Heart right ventricle (tissue), 16 donors: ENCODE results near the gene GSS. TPM values are rescaled to one million over a fixed set of nuclear protein-coding genes. Genes with fewer than 3 reads are reported as not detected.

Experiments used
- ATAC-seq, 8 donors: fragments of 200-7000 bp; cut with Tn5 transposase; one replicate each; pipeline ENCODE4 v1.9.1; 2020; ENCODE audit warnings: mild to moderate bottlenecking in 8 of 8, moderate library complexity in 8 of 8, moderate number of reproducible peaks in 1 of 8
- DNase-seq, 2 donors: peaks; one replicate each; pipeline ENCODE4 v3.0.0-alpha.2; 2020
- H3K27ac ChIP-seq, 10 donors: fragments of 200-600 bp; sonication (generic) in 2 of 10; one replicate each; pipeline versions ENCODE4 v1.5.0 to v1.8.0; 2020 to 2022; ENCODE audit warnings: mild to moderate bottlenecking in 3 of 10
- H3K27me3 ChIP-seq, 7 donors: fragments of 200-600 bp; one replicate each; pipeline ENCODE4 v1.8.0; 2021 to 2022; ENCODE audit warnings: mild to moderate bottlenecking in 2 of 7
- H3K36me3 ChIP-seq, 9 donors: fragments of 200-600 bp; sonication (generic) in 1 of 9; one replicate each; pipeline versions ENCODE4 v1.5.0 to v1.8.0; 2020 to 2022; ENCODE audit warnings: mild to moderate bottlenecking in 2 of 9
- H3K4me1 ChIP-seq, 9 donors: fragments of 200-600 bp; sonication (generic) in 1 of 9; one replicate each; pipeline versions ENCODE4 v1.5.0 to v1.8.0; 2020 to 2022; ENCODE audit warnings: mild to moderate bottlenecking in 4 of 9
- H3K4me3 ChIP-seq, 10 donors: fragments of 200-600 bp; sonication (generic) in 2 of 10; one replicate each; pipeline versions ENCODE4 v1.5.0 to v1.8.0; 2020 to 2022; ENCODE audit warnings: mild to moderate bottlenecking in 7 of 10, moderate library complexity in 2 of 10
- H3K9me3 ChIP-seq, 11 donors: fragments of 200-600 bp in 10 of 11; sonication (generic) in 2 of 11; one replicate each; pipeline versions ENCODE4 v1.5.0 to v1.8.0; 2013 to 2022; ENCODE audit warnings: mild to moderate bottlenecking in 2 of 11, control low read depth in 1 of 11, moderate library complexity in 1 of 11
- CTCF ChIP-seq, 9 donors: fragments of 200-600 bp; sonication (generic) in 2 of 9; IDR thresholded peaks; one replicate each; pipeline versions ENCODE4 v1.5.0 to v1.8.0; 2021 to 2022; ENCODE audit warnings: antibody characterized with exemption in 9 of 9, mild to moderate bottlenecking in 5 of 9, moderate library complexity in 1 of 9
- WGBS, 2 donors: extraction: QIAGEN DNeasy Blood & Tissue Kit; methylation state at CpG; one replicate each; pipeline ENCODE4 v1.1.7; 2013; ENCODE audit warnings: inconsistent platforms in 1 of 2; 5-methylcytosine and 5-hydroxymethylcytosine counted together
- intact Hi-C, 10 donors: fragments of 100-400 bp; cut with DNase I; formaldehyde crosslinking; loops; one replicate each; pipeline versions ENCODE4 v1.11.1 to v1.14.2; 2022
- polyA plus RNA-seq, 2 donors: library from polyadenylated mRNA; stranded (reverse); fragments of 200-250 nt; gene quantifications; one replicate each; pipeline ENCODE4 v1.2.3, GENCODE V29; 2013
- total RNA-seq, 10 donors: library from RNA; stranded (reverse); fragmentation: NEBNext Ultra II Directional in 3 of 10; extraction: Animal tissue kit (Norgen Biotek cat#: 25700) in 3 of 10; gene quantifications; one replicate each; pipeline versions ENCODE4 v1.2.1 to v1.2.4, GENCODE V29; 2021 to 2023
- donor health status: Arrhythmogenic right ventricular cardiomyopathy.
- donor health status: ischemic (EF 13 %, LVEDD 7.1; RV severe dilation, severe dysfunction).
- donor health status: healthy with polysubstance abuse.
- donor health status: DM: no; HTN: yes; CAD: no.
- donor health status: DM: no; HTN: no; CAD: no.
- donor health status: ischemic (EF 25% LVEDD 6.9; RV normal size, moderate dysfunction).
- donor health status: ischemic (EF 25% LVEDD 5.7; RV mildly dilated, moderate dysfunction).
- donor health status: healthy.
- donor health status: DM: yes; HTN: yes; CAD: no.
- donor health status: Ischemic cardiomyopathy.
- donor health status: ischemic (EF 35%, LVEDD 5.7; RV mildly dilated, moderate dysfunction).
- donor health status: nonischemic (EF 11% LVEDD 7.7; RV severe dilation, severe dysfunction).
- donor health status: DM: yes; HTN: yes; CAD: no.
- donor health status: PGD.
- donor health status: ischemic (EF 29% LVEDD 5.4; RV normal size, mild dysfunction).
- donor health status: nonischemic (EF 23%, LVEDD 6.1; RV moderate dilation, normal function).

The GSS gene
- total and polyA plus RNA-seq, 12 donors: 20.0 to 60.4 (median 25.9) TPM

GRCh38 chr20:34891166-34892062 lies 64.2 kb downstream of the GSS start:
- Histone ChIP-seq H3K9me3 (no peaks in the 10 kb centered on the region), H3K27ac (peak overlapping the region in 2 of 10 donors; percentile 49 to 75), H3K4me1 (peaks cover 0 to 49% (median 22%) of the 10 kb centered on the region in 9 donors), H3K27me3 (no peaks in the 10 kb centered on the region), H3K36me3 (peaks cover 0 to 4% (median 0%) of the 10 kb centered on the region in 9 donors), H3K4me3 (no peak overlapping the region)
- intact Hi-C loops: no loop called here
- DNase-seq (no peak), ATAC-seq (no peak)
- TF ChIP-seq CTCF (IDR thresholded peaks at IDR 0.05): no peak
- 82 to 83% methylated on average over 2 of the region's 2 CpGs for WGBS, 2 donors

DNA sequence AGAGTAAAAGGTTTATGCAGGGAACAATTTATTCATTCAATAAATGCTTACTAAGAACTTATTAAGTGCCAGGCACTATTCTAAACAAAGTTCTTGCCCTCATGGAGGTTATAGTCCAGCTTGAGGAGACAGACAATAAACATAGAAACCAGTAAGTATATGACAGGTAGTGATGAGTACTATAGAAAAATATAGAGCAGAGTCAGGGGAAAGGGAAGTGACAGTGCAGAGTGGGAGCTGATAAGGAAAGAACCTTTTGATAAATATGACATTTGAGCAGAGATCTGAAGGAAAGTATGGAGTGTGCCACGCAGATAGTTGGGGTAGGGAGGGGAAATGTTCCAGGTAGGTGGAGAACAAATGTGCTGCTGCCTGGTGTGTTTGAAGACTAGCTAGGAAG lies 67.1 kb downstream of the GSS start:
- WGBS, 2 donors: 35 to 52% methylated on average over 1 of the region's 1 CpG
- Histone ChIP-seq H3K36me3 (peaks cover 0 to 34% (median 22%) of the 10 kb centered on the region in 9 donors), H3K27ac (no peak overlapping the region), H3K4me1 (peaks cover 0 to 32% (median 10%) of the 10 kb centered on the region in 9 donors), H3K9me3 (no peaks in the 10 kb centered on the region), H3K4me3 (no peak overlapping the region), H3K27me3 (no peaks in the 10 kb centered on the region)
- ATAC-seq: no peak
- TF ChIP-seq CTCF (IDR thresholded peaks at IDR 0.05): no peak
- no peak for DNase-seq
- intact Hi-C loops: loop anchor here in 1 of 10 donors (5.0 kb wide), 1 partner anchor 39 kb away; no protein-coding TSS in a partner anchor

DNA sequence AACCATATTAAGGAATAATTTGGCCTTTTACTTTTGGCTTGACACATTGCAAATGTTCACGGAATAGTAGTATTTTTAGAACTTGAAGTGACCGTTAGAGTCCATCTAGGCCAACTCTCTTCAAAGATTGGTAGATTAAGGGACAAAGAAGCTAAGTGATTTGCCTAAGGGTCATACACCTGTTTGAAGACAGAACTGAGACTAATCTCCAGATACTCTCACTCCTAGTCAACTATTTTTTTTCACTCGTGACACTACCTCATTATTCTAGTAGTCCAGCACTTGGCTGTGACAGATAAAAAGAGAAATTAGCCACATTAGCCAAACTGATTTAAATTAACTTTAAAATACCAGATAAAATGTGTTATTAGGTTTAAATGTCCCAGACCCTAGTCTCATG lies 68.6 kb downstream of the GSS start:
- no peaks in the 10 kb centered on the region for H3K27me3 ChIP-seq
- H3K4me3 ChIP-seq: no peak overlapping the region
- DNase-seq (no peak), ATAC-seq (no peak)
- 20 to 31% methylated on average over 3 of the region's 3 CpGs for WGBS, 2 donors
- TF ChIP-seq CTCF (IDR thresholded peaks at IDR 0.05): no peak
- H3K4me1 ChIP-seq: peaks cover 0 to 21% (median 10%) of the 10 kb centered on the region in 9 donors
- H3K9me3 ChIP-seq: no peaks in the 10 kb centered on the region
- intact Hi-C loops: loop anchor here in 1 of 10 donors (5.0 kb wide), 1 partner anchor 40 kb away; no protein-coding TSS in a partner anchor
- H3K36me3 ChIP-seq: peaks cover 0 to 43% (median 31%) of the 10 kb centered on the region in 9 donors
- H3K27ac ChIP-seq: peak overlapping the region in 4 of 10 donors; percentile 0 to 12 (median 2)

DNA sequence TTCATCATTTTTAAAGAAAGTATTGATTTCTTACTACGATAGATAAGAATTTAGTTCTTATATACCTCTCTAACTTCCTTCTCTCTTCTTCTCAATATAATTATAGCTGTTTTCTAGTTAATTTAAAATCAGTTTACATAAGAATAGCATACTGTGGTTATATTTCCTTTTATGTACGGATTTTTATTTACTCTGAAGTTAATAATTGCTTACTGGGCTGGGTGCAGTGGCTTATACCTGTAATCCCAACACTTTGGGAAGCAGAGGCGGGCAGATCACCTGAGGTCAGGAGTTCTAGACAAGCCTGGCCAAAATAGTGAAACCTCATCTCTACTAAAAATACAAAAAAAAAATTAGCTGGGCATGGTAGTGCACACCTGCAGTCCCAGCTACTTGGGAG lies 69.5 kb downstream of the GSS start:
- DNase-seq (no peak), ATAC-seq (no peak)
- Histone ChIP-seq H3K9me3 (no peaks in the 10 kb centered on the region), H3K36me3 (peaks cover 0 to 45% (median 31%) of the 10 kb centered on the region in 9 donors), H3K4me1 (peaks cover 0 to 12% (median 9%) of the 10 kb centered on the region in 9 donors), H3K4me3 (no peak overlapping the region), H3K27ac (no peak overlapping the region), H3K27me3 (no peaks in the 10 kb centered on the region)
- no peak for TF ChIP-seq CTCF (IDR thresholded peaks at IDR 0.05)
- WGBS, 2 donors: 94 to 96% methylated on average over 3 of the region's 3 CpGs
- intact Hi-C loops: loop anchor here in 1 of 10 donors (5.0 kb wide), 1 partner anchor 41 kb away; no protein-coding TSS in a partner anchor
